ENCODE results near the gene SPACA4.

DNA sequence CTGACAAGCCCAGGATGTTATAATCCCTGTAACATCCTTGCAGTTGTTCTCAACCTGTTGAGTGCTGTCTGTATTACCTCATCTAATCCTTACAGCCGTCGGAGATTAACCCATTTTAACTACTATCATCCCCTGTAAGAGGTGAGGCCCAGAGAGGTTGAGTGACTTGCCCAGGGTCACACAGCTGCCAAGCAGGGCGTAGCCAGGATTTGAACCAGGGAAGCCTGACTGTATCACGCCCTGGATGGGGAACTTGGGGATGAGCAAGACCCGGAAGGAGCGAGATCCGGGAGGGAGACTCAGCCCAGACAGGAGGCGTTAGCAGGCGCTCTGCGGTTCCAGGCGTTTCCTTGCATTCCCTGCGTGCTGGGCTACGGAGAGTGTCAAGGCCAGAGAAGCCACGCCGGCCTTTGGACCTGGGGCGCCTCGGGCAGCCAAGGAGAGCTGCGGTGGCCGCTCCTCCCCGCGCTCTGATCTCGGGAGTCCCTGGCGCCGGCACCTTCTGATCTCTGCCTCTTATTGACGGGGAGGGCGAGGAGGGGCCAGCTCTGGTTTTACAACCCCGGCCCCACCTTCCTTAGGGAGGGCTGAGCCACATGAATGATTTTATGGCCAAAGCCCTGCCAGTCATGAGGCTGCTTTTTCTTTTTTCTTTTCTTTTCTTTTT, 48.4 kb upstream of the SPACA4 start:
- no peak for TF ChIP-seq POLR2A (IDR thresholded peaks at IDR 0.05; ENCODE audit: low read depth, low read length)
- TF ChIP-seq POLR2AphosphoS5 (IDR thresholded peaks at IDR 0.05; ENCODE audit: low read depth, low read length) = no peak

Measured in GM12892 (cell line).